Measurements from ENCODE around the gene CHSY1. TPM values are rescaled to one million over a fixed set of nuclear protein-coding genes. Genes with fewer than 3 reads are reported as not detected.

CHSY1 gene
- total and polyA plus RNA-seq, 2 of the 13 experiments (the other 11 are each of a cell fraction or from before 2014, with no cell fraction given), result 13.3 to 13.7 TPM

- FAIRE-seq (no peak), DNase-seq (ENCODE audit: low spot score) (peak; percentile 26), ATAC-seq (peak; percentile 63)
- WGBS (ENCODE audit: low lambda C conversion rate), result 76% methylated on average over 6 of the region's 6 CpGs
- Histone ChIP-seq H3K27ac (ENCODE audit: extremely low read length, insufficient read depth, low read length) (no peak overlapping the region), H3K27me3 (ENCODE audit: control insufficient read depth in 1 of 2, insufficient read depth in 2 of 2, low read length in 2 of 2) (no peaks in the 10 kb centered on the region), H3K9me3 (ENCODE audit: low read length) (no peaks in the 10 kb centered on the region), H3K4me3 (replicated peaks in 1 of 3; ENCODE audit: insufficient read depth in 1 of 3, low read depth in 2 of 3, low read length in 3 of 3) (no peak overlapping the region), H3K4me1 (ENCODE audit: insufficient read depth, low read length) (peaks cover 32% of the 10 kb centered on the region), H4K20me1 (ENCODE audit: insufficient read depth, low read length) (peaks cover 28% of the 10 kb centered on the region), H3K36me3 (replicated peaks in 1 of 2; ENCODE audit: control insufficient read depth in 1 of 2, insufficient read depth in 2 of 2, low read length in 2 of 2) (peaks cover 1 to 14% of the 10 kb centered on the region in 2 experiments; a peak in 3 of 5 replicates), H3K9ac (ENCODE audit: insufficient read depth, low read depth, low read length) (no peak overlapping the region), H3K79me2 (ENCODE audit: insufficient read depth, low read length) (peaks cover 67% of the 10 kb centered on the region), H2AFZ (ENCODE audit: low read length) (no peak overlapping the region), H3K4me2 (ENCODE audit: low read depth, low read length) (no peak overlapping the region)
- BruUV-seq (replicated peaks), result no TSS peak
- ChIA-PET CTCF (ENCODE audit: low intra/inter-chr PET ratio, low total read pairs) (no interaction called here), POLR2A (no interaction called here)
- in situ Hi-C loops (cut with HindIII; ENCODE audit: extremely low pct_ligation_motif_present, low pct_unique_long_range_greater_than_20kb), result no loop called here
- TF ChIP-seq ZNF30 (CRISPR knock-in tag; IDR thresholded peaks at IDR 0.05) (no peak), DPF2 (CRISPR knock-in tag; IDR thresholded peaks at IDR 0.05; ENCODE audit: borderline replicate concordance, low read depth) (no peak), ELK4 (CRISPR knock-in tag; IDR thresholded peaks at IDR 0.05; ENCODE audit: borderline replicate concordance) (no peak), MYNN (CRISPR knock-in tag; IDR thresholded peaks at IDR 0.05; ENCODE audit: low read depth) (no peak), SMARCC2 (IDR thresholded peaks at IDR 0.05) (no peak), AHR (CRISPR knock-in tag; IDR thresholded peaks at IDR 0.05) (no peak), ZNF660 (CRISPR knock-in tag; IDR thresholded peaks at IDR 0.05; ENCODE audit: borderline replicate concordance, low read depth) (no peak), FOXA1 (IDR thresholded peaks at IDR 0.05) (0 out of 2 replicates have a peak, but pooled peaks have one; percentile 16), FOXA1 (CRISPR knock-in tag; IDR thresholded peaks at IDR 0.05) (0 out of 2 replicates have a peak, but pooled peaks have one; percentile 7), AKAP8 (CRISPR knock-in tag; IDR thresholded peaks at IDR 0.05) (no peak), ATF1 (CRISPR knock-in tag; IDR thresholded peaks at IDR 0.05) (peak; percentile 36; the same call in 1 of the 2 replicates), ATM (IDR thresholded peaks at IDR 0.05; ENCODE audit: borderline replicate concordance) (no peak), ZNF775 (CRISPR knock-in tag; IDR thresholded peaks at IDR 0.05; ENCODE audit: borderline replicate concordance) (no peak), ZNF512B (CRISPR knock-in tag; IDR thresholded peaks at IDR 0.05; ENCODE audit: borderline replicate concordance) (no peak)
- intact Hi-C loops (cut with micrococcal nuclease; ENCODE audit: unreplicated experiment), result no loop called here
These were observed 34.4 kb downstream of the CHSY1 start for GRCh38 chr15:101217446-101217845.

All from HepG2 (cell line).